HUDEP-2 (cell line): Measurements from ENCODE around the gene APLN.

Source experiments
- DNase-seq, 76 experiments: peaks; one replicate each; lab custom pipeline; 2025; ENCODE audit not compliant: unreplicated experiment in 76 of 76; lab: John Stamatoyannopoulos, UW

APLN gene

GRCh38 chrX:129663171-129663570 lies 8.4 kb upstream of the APLN start:
- no peak for DNase-seq

- no peak for DNase-seq
These were observed 6.6 kb upstream of the APLN start for GRCh38 chrX:129661369-129661768.

GRCh38 chrX:129659861-129660260 lies 5.1 kb upstream of the APLN start:
- DNase-seq, result no peak

GRCh38 chrX:129659141-129659540 lies 4.4 kb upstream of the APLN start:
- DNase-seq, result no peak

- no peak for DNase-seq
These were observed 3.7 kb upstream of the APLN start for GRCh38 chrX:129658429-129658828.

- no peak for DNase-seq
These were observed 942 bp upstream of the APLN start for GRCh38 chrX:129655547-129656249.

- DNase-seq, result no peak
These were observed 645 bp downstream of the APLN start for GRCh38 chrX:129653971-129654651.

GRCh38 chrX:129653181-129653970 lies 1.4 kb downstream of the APLN start:
- DNase-seq, result no peak

GRCh38 chrX:129652565-129653169 lies 2.1 kb downstream of the APLN start:
- DNase-seq, result no peak

- no peak for DNase-seq
These were observed 2.8 kb downstream of the APLN start for GRCh38 chrX:129651756-129652564.

- no peak for DNase-seq
These were observed 3.8 kb downstream of the APLN start for GRCh38 chrX:129650821-129651510.

GRCh38 chrX:129650183-129650689 lies 4.5 kb downstream of the APLN start:
- no peak for DNase-seq

GRCh38 chrX:129649268-129650182 lies 5.2 kb downstream of the APLN start:
- no peak for DNase-seq

GRCh38 chrX:129648514-129649267 lies 6.1 kb downstream of the APLN start:
- no peak for DNase-seq

- no peak for DNase-seq
These were observed 7.0 kb downstream of the APLN start for GRCh38 chrX:129647418-129648410.

- DNase-seq, result no peak
These were observed 8.0 kb downstream of the APLN start for GRCh38 chrX:129646566-129647417.
